NOMO-1 treated with dmso at 0.1 percent for 144 hours (cell line): Measurements from ENCODE around the gene ARL2.
"Not testable (repeated sequence)": the region's sequence is repeated elsewhere in the genome, so short reads cannot be mapped to it uniquely, and the experiment has no call there.

ENCODE experiments used
- DNase-seq: peaks from one replicate; lab custom pipeline; 2025; ENCODE audit not compliant: unreplicated experiment; lab: John Stamatoyannopoulos, UW

ARL2 gene

DNA sequence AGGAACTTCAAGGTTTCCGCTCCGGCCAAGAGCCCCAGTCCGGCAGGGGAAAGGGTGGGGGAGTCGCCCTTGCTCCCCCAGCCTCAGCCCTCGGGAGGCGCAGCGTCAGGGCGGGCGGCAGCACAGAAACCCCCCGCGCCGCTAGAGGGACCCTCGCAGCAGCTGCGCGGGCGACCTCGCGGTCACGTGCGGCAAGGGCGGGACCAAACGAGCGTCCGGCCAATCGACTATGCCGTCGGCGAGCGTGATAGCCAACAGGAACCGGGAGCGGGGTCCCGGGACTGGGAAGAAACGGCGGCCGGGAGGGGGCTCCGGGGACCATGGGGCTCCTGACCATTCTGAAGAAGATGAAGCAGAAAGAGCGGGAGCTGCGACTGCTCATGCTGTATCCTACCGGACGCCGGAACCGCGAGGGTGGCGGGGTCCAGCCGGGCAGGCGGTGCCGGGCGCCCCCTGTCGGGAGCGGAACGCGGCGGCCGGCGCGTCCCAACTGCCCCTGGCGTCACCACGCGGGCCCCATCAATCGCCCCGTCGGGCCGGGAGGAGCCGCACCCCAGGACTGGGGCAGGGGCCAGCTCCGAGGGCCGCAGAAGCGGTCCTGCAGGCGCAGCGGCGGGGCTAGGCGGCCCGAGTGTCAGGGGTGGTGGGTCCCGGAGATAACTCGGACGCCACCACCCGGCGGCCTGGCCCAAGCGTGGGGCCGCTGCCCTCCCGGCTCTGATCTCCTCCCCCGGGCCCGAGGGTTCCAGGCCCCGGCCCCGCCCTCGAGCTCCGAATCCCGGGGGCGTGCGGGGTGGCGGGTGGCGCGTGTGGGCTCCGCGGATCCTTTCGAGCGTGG lies at the start of gene ARL2:
Gene ARL2 (plus strand): TSS at position 273 of the 838 bp plus-strand sequence. CDS start 48 bp downstream, at position 321.
- peak; percentile 66 for DNase-seq

DNA sequence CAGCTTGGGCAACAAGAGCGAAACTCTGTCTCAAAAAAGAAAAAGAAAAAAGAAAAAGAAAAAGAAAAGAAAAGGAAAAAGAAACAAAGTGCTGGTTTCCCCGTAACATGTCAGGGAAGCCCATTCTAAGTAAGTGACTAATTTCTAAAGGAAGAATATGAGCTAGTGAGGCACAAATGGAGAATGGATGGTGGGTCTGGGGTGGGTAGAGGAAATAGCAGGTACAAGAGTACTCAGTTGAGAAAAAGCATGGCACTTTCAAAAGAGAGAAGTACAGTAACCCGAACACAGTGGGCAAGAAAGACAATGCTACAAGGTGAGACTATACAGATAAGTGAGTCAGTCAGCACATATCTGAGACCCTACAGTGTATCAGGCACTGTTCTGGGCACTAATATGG lies 46.6 kb upstream of the ARL2 start:
- DNase-seq: no peak

DNA sequence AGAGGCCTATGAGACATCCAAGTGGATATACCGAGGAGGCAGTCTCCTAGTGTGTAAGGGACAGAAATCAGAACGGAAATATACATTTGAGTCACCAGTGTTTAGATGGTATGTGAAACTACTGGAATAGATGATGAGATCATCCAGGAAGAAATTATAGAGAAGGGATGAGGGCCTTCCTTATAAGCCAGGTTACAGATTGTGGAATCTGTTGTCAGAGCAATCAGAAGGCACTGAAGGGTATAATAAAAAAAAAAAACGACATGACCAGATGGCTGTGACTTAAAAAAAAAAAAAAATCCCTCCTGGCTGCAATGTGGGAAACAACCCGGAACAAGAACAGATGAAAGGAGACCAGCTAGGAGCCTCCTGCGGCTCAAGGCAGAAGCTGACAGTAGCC lies 44.8 kb upstream of the ARL2 start:
- no peak for DNase-seq

DNA sequence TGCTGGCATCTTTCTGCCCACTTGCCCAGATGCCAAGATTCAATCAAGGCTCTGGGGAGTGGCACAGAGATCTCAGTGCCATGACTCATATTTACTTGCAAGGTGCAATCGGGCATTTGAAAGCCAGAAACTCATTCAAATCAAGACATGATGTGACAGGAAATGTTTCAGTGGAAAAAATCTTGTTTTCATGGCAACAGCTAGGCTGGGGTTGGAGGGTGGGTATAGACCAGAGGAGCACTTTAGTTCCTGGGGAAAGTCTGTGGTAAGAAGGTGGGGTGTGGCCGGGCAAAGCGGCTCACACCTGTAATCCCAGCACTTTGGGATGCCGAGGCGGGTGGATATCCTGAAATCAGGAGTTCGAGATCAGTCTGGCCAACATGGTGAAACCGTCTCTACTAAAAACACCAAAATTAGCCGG lies 43.2 kb upstream of the ARL2 start:
- no peak for DNase-seq

DNA sequence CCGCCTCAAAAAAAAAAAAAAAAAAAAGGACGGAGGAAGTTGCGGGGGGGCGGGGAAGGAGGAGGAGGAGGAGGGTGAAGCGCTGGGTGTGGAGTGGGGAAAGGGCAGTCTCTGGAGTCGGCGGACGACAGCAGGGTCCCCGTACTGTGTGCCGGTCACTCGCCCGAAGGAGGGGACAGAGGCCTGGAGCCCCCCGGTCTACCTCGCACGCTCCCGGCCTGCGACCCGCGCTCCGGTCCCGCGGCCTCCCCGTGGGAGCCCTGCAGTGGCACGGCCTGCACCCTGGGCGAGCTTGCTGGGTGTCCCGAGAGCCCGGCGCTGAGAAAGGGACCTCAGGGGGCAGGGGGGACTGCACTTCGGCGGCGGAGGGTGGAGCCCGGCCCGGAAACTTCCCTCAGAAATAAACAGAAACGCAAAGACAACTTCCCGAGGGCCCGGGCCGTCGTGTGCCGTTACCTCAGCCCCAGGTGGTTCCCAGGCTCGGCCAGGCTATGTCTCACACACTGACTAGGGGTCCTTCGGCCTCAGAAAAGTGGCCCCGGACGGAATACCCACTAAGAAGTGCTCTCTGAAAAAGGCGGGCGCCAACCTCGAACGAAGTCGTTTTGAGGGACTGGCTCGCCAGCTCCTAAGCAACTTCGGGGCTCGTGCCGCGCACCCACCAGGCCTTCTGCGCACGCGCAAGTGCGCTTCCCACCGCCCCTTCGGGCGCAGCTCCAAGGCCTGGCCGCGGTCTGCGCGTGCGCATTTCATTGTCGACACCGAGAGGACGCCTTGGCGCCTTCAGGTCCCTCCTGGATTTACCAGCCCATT lies 42.3 kb upstream of the ARL2 start, which contains the start of gene MAJIN:
Gene MAJIN (minus strand): TSS at position 688 of the 813 bp plus-strand sequence. CDS start 12,703 bp downstream, outside the sequence.
- DNase-seq: peak; percentile 6

DNA sequence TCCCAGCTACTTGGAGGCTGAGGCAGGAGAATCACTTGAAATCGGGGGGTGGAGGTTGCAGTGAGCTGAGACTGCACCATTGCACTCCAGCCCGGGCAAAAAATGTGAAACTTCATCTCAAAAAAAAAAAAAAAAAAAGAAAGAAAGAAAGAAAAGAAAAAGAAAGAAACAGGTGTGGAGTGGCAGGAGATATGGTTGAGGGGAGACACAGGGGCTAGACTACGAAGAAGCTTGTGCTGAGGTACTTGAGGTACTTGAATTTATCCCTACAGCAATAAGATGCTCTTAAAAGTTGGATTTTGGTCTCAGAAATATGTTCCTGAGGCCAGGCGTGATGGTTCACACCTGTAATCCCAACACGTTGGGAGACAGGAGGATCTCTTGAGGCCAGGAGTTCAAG lies 39.8 kb upstream of the ARL2 start:
- DNase-seq: no peak

DNA sequence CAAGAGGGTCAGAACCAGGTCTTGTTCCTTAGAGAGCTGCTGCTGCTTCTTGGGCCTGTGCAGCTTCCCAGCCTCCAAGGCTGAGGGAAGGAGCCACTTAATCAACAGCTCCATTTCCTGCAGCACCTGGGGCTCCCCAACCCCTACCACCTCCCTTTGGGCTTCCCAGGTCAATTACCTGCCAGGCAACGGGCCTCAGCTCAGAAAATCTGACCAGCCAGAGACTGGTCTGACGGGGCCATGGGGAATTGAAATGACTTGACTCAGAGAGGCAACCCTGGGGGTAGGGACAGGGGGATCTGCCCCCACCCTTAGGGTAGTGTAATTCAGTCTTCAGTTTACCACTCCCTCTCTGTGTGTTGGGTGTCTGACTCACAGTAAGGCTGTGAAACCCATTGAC lies 37.3 kb upstream of the ARL2 start:
- no peak for DNase-seq

DNA sequence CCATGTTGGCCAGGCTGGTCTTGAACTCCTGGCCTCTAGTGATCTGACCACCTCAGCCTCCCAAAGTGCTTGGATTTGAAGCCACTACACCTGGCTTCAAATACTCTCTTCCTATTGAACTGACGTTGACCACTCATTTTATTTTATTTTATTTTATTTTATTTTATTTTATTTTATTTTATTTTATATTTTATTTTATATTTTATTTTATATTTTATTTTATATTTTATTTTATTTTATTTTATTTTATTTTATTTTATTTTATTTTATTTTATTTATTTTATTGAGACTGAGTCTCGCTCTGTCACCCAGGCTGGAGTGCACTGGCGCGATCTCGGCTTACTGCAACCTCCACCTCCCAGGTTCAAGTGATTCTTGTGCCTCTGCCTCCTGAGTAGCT lies 30.6 kb upstream of the ARL2 start:
- not testable (repeated sequence) for DNase-seq

DNA sequence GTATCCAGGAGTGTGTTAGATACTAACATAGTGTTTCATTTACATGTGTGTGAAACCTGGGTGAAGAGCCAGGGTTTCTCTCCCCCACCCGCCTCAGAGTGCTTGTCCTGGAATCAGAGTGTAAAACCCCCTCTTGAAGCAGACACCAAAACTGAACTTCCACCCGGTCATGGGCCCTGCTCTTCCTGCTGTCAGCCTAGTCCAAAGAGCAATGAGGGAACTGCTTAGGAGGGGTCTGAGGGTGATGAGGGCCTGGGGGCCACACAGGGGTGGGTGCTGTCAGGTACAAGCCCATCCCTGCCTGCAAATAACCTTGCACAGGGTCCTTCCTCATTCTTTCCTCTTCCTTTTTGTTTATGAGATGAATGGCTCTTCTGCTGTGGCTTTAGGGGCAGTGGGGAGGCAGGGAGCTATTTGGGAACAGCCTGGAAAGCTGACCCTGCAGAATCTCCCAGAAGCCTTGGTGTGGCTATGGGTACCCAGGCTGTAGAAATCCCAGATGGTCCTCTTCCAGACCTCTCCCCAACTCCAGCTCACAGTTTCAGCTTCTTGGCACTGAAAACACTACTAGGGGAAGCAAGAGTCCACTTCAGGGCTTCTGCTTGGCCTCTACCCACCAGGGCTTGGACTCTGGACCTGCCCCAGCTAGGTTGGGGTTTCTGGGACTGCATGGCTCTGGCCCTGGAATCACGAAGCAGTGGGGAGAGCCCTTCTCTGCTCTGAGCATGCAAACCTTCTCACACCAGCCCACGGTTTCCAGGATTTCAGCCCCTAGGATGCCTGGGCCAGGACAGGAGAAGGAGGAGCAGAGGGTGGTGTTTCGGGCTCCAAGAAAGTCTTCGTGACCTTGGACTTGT lies 25.7 kb upstream of the ARL2 start:
- no peak for DNase-seq

DNA sequence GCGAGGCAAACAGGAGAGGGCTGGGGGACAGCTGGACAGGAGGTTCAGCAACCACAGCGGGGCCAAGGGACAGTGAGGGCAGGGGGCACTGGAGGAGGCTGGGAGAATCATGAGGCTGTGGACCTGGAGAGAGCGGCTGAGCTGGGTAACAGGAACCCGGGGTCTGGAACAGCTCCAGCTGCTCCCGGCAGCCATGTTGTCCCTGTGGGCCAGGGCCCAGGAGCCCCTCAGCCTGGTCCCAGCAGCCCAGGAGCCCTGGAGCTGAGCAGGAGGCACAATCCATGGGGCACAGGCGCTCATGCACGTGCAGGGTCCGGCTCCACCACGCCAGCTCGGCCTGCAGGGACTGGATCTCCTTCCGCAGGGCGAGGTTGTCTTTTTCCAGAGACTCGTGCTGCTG lies 24.5 kb upstream of the ARL2 start:
- no peak for DNase-seq

DNA sequence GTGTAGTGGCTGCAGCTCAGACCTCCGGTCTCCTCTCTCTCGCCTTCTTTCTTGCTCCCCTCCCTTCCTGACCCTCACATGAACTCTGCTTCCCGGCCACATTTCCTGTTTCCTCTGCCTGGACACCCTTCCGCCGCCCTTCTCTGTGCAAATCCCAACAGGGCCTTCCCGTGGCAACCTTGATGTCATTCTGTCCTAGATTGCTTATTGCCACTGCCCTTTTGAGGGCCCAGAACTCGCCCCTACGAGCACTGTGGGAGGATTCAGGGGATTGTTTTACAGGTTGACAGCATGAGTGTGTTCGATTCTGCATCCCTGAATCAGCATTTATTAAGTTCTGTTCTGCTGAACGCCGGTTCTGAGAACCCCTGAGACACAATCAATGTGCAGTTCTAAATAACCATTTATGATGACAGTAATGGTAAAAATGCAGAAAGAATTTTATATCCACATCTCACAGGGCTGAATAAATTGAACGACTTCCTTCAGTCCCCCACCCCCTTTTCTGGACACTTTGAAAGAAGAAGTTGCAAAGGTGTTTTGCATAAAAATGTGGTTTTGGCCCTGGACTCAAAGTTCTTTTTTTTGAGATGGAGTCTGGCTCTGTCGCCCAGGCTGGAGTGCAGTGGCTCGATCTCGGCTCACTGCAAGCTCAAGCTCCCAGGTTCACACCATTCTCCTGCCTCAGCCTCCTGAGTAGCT lies 23.6 kb upstream of the ARL2 start:
- peak; percentile 29 for DNase-seq

DNA sequence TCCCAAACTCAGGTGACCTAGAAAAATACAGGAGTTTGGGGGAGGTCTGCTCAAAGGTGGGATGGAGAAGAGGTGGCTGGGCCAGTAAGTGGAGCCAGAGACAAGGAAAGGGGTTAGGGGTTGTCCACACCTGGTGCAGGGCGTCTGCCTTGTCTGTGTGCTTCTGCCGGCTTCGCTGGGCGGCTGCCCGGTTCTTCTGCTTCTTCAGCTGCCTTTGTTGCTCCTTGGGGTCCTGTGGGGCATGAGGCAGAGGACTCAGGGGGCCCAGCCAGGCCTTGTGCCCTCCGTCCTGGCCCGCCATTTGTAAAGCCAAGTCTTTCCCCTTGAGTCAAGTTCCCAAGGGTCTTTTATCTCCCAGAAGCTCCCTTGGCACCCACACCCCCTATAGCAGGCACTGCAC lies 19.6 kb upstream of the ARL2 start:
- DNase-seq: no peak

DNA sequence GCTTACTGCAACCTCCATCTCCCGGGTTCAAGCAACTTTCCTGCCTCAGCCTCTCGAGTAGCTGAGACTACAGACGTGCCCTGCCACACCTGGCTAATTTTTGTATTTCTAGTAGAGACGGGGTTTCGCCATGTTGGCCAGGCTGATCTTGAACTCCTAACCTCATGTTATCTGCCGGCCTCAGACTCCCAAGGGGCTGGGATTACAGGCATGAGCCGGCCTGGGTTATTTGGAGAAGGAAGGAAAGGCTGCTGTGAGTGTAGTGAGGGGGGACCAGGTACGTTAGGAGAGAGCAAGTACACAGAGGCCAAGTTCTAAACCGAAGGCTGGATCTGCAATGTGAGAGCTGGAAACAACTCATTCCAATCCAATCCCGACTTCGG lies 17.6 kb upstream of the ARL2 start:
- DNase-seq: no peak

DNA sequence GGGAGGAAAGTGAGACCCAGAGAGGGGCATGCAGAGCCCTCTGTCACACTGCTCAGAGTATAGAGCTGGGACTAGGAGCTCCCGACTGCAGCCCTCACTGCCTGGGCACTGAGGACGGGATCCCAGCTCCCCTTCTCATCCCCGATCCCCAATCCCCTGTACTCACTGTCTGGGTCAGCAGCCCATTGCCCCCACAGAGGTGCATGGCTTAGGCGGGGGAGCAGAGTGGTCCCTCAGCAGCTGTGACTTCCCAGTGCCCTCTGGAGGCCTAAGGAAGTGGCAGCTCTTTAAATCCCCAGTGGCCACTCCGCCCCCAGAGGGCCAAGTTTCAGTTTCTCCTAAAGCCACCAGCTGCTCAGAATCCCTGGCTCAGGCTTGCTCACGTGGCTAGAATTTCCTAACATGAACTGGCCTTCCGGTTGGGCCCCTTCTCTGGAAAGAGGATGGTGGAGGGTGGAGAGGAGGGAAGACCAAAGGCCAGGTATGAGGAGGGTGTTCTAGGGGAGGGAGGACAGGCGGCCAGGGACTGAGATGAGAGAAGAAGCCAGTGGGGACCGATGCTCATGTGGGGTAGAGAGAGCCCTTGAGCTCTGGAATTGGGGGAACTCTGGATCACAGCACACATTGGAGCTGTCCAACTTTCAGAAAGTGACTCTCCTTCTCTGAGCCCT lies 17.1 kb upstream of the ARL2 start, which contains the start of gene BATF2:
Gene BATF2 (minus strand): TSS at position 262 of the 671 bp plus-strand sequence. CDS start 57 bp downstream, at position 205.
- peak; percentile 55 for DNase-seq

DNA sequence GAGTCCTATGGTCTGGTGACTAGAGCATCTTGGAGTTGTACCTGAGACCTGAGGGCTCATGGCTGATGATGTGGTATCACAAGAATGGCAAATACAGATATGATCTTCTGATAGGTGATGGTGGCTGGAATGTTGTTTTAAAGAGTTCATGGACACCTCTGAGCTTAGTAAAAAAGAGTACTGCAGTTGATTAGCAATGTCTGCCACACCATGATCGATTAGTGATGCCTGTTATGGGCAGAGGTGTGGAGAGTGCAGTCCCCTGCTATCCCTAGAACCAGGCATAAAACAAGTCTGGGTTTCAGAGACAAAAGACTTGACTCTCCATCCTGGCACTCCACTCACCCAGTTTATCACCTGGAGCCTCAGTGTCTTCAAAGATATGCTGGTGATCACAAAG lies 15.8 kb upstream of the ARL2 start:
- DNase-seq: no peak

DNA sequence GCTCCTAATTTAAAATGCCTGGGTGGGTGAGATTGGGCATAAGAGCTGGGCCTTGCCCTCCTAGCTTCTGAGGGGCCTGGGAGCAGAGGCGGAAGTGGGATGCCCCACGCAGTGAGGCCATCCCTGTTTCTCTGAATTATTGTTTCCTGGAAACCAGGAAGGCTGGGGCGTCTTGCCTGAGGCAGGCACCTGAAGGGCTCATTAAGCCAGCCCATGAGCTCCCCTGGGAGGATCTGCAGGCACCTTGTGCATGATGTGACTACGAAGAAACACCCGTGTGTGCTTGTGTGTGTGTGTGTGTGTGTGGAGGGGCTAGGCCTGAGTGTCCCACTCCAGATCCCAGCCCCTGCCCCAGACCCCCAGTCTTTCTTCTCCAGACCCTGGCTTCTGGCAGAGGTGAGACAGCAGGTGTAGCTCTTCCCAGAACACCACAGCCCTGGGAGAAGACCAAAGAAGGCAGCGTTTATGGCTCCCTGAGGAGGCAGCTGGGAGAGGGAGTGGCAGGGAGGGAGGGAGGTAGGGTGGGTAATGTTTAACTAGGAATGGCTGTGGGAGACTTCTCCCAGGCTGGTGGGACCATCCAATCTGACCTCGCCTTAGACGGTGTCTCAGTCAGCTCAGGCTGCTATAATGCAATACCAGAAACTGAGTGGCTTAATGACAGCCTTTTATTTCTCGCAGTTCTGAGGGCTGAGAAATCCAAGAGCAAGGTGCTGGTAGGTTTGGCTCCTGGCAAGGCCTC lies 15.1 kb upstream of the ARL2 start:
- no peak for DNase-seq

DNA sequence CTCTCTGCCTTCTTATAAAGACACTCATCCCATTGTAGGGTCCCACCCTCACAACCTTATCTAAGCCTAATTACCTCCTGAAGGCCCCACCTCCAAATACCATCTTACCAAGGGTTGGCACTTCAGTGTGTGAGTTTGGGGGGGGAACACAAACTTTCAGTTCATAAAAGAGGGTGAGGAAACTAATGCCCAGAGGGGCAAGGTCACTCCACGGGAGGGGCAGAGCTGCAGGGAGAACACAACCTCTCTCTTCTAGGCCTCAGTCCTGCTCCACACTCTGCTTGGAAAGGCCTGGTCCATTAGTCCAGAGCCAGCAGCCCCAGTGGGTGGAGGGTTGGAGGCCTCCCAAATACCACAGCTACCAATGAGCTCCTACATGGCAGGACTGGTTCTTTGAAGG lies 14.5 kb upstream of the ARL2 start:
- no peak for DNase-seq

DNA sequence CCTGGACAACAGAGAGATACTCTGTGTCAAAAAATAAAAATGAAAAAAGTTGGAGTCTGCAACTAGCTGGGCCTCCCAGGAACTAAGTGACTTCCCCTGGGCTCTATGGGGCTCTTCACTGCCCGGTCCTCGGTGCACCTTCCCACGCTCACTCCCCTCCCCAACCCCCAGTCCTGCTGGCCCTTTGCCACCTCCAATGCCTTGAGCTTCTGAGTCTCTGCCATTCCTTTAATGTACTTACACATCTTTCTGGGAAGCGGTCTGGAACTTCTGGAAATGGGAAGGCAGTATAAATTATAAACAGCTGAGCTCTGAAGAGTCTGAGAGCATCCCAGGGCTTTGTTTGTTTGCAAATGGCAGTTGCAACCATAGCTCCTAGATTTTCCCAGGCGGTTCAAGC lies 11.3 kb upstream of the ARL2 start:
- no peak for DNase-seq

DNA sequence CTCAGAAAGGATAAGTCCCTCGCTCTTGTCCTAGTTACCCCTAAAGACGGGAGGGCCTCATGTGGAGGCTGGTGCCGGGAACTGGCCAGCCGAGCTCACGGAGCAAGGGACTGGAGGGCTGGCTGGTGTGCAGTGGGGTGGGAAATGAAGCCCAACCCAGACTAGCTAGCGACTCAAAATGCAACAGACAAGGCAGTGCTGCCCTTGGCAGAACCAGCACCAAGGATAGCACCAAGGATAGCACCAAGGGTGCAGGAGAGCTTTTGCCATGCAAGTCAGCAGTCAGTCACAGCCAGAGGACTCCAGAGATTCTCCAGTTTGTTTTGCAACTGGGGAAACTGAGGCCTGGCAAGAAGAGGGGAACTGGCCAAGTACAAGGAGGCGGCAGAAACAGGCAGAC lies 10.7 kb upstream of the ARL2 start:
- DNase-seq: no peak
